ENCODE measurements around the gene CREBZF.
A peak's percentile ranks its signal among the peaks of the same experiment; 100 is the strongest.
"Not testable (repeated sequence)": the region's sequence is repeated elsewhere in the genome, so short reads cannot be mapped to it uniquely, and the experiment has no call there.

CREBZF gene

DNA sequence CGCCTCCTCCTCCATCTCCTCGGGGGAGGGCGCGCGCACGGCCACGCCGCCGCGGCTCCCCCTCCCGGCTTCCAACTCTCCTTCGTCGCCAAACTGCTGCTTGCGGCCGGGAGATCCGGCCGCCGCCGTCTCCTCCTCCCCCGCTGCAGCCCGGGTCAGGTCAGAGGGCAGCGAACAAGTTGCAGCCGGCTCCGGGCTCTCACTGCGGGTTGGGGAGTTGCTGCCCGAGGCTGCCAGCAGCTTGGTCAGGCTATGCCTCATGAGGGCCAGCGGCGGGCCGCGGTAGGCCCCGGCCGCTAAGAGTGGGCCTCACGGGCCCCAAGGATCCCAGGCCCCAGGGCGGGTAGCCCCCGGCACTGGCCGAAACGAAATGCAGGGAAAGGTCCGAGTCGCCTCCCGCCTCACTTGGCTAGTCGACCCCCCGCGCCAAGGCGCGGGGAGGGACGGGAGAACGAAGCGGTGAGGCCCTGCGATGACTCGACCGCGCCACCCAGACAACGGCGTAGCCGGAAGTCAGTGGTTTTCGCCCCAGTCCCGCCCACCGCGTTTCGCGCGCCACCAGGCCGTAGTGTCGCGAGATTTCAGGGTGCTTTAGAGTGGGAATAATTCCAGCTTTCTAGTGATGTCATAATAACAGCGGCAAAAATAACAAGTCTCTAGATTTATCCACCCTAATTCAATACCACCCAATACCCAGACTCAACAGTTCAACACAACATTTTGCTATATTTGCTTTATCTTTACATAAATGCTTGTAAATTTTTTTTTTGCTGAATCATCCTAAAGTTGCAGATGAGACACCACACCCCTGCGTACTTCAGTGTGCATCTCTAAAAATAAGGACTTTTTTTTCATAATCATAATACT is at the start of gene CREBZF:
Gene CREBZF (minus strand): TSS at position 515 of the 867 bp plus-strand sequence. CDS start 254 bp downstream, at position 261.
- DNase-seq = peak; percentile 85 to 94

DNA sequence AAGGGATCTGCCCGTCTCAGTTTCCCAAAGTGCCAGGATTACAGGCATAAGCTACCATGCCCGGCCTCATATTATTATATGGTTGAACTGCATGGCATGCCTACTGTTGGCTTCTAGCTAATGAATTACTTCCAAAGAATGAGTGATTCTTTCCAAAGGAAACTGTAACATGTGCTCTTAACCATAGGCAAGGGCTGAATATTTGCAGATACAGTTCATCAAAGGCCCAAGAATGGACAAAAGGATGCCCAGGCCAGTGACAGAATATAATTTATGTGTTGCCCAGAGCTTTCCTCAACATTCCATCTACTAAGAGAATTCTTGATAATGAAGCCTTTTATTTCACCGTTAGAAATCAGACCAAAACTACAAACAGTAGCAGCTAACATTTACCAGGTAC is 48.0 kb upstream of the CREBZF start:
- no peak for DNase-seq

- DNase-seq = no peak
Observed at GRCh38 chr11:85710917-85711316, 46.0 kb upstream of the CREBZF start.

GRCh38 chr11:85709941-85710702 is 45.2 kb upstream of the CREBZF start:
- DNase-seq = no peak

GRCh38 chr11:85705800-85706199 is 40.9 kb upstream of the CREBZF start:
- DNase-seq = no peak

- DNase-seq = no peak
Observed at GRCh38 chr11:85704967-85705366, 40.0 kb upstream of the CREBZF start.

DNA sequence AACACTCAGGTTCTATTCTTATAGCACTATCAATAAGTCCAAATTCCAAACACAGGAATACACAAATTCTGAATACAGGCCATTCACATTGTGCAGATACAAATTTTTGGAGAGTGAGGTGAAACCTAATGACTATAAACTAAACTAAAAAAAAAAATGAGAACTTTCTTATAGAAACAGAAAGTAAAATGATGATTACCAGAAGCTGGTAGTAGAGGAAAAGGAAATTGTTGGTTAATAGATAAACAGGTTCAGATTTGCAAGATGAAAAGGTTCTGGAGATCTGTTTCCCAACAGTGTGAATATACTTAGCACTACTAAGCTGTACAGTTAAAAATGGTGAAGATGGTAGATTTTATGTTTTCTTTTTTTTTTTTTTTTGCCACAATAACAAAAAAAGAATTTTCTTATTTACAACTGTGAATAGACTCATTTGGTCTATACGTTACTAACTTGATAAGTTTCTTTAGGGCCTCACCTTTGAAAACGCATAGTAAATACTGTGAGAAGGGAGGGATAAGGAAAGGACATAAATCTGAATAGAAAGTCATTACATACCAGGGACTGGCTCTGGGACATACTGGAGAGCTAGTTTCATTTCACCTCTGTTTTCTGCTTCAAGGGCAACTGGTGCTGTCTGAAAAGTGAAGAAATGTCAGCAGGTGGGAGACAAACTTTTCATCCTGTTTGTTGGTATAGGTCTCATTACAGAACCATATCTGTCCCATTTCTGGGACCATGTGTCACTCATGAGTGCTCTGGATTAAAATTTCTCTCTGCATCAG is 35.2 kb upstream of the CREBZF start:
- DNase-seq = peak in 1 of 2 donors; percentile 30

GRCh38 chr11:85698195-85698594 is 33.3 kb upstream of the CREBZF start:
- DNase-seq = no peak

DNA sequence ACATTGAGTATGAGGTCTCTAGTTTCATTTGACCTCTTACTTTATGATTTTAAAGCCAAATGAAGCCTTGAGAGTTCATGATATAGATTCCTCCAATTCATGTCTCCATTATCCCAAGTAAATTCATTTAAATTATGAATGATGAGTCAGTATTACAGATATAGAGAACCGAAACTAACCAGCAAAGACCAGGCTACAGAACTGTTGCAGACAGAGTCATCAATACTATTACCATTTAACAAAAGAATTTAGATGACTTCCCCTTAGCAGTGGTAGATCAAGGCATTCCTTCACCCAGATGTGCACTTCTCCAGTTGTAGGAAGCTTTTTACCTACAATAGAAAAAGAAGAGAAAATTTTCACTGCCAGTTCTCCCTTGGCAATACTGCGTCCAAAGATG is 32.8 kb upstream of the CREBZF start:
- no peak for DNase-seq

DNA sequence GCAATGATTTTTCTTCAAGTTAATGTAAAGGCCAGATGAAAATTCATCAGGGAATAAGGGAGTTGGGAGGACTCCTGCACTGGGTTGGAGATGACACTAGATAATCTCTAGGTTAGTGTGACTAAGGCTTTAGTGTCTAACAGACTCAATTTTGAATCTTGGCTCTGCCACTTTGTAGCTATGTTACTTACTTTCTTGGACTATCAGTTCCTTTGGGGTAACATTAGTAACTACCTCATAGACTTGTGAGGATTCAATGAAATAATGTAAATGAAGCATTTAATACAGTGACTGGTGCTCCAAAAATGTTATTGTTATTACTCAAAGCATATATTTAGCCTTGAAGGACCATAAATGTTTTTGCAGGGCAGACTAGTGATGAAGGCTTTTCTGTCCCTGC is 30.6 kb upstream of the CREBZF start:
- DNase-seq = no peak

DNA sequence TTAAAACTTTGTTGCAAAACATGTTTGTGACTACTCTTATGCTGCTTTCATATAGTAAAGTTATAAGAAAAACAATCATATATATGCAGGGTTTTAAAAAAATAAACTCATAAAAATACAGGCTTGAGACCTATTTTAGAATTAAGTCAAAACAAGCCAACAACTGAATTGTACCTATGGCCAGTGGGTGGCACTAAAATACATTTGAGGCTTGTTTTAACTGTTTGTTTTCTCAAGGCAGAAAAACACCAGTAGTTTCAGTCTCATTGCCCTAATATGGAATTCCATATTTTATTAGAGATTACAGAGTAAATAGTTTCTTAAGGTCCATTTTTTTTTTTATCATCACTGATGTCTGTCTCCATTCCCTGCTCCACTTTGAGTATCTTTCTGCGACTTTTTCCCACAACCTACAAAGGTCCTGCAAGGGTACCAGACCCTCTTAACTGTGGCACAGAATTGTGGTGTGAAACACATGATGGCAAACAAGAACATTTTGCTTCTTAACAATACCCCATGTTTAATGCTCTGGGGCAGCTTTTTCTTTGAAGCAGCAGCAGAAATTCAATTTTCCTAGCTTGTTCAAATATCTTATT is 29.6 kb upstream of the CREBZF start:
- DNase-seq = no peak

DNA sequence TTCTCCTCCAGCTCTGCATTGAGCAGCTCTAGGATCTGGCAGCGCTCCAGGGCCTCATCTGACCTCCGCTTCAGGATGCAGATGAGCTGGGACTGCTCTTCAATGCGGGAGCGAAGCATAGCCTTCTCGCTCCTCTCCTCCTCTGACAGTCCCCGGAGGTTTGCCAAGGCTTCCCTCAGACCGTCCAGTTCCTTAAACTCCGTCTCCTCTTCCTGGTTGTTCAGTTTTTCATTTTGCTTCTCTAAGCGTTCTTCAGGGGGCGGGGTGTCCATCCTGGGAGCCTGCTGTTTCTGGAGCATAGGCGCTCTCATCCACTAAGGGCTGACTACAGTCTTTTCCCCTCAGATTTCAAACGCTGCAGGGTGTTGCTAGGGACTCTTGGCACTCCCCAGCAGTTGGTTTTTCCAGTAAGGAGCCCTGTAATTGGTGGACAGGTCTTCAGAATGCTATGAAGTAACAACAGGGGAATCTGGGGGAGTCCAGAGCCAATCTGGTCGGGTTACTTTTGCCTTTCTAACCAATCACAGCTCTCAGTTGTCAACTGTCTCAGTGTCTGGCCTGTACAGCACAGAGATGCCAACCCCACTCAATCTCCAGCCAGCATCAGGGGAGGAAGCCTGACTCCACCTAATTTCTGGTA is 21.0 kb upstream of the CREBZF start, which contains the start of gene CCDC89:
Gene CCDC89 (minus strand): TSS at position 376 of the 640 bp plus-strand sequence. CDS start 65 bp downstream, at position 311.
- no peak for DNase-seq

- no peak for DNase-seq
Observed at GRCh38 chr11:85685125-85685819, 20.3 kb upstream of the CREBZF start.

DNA sequence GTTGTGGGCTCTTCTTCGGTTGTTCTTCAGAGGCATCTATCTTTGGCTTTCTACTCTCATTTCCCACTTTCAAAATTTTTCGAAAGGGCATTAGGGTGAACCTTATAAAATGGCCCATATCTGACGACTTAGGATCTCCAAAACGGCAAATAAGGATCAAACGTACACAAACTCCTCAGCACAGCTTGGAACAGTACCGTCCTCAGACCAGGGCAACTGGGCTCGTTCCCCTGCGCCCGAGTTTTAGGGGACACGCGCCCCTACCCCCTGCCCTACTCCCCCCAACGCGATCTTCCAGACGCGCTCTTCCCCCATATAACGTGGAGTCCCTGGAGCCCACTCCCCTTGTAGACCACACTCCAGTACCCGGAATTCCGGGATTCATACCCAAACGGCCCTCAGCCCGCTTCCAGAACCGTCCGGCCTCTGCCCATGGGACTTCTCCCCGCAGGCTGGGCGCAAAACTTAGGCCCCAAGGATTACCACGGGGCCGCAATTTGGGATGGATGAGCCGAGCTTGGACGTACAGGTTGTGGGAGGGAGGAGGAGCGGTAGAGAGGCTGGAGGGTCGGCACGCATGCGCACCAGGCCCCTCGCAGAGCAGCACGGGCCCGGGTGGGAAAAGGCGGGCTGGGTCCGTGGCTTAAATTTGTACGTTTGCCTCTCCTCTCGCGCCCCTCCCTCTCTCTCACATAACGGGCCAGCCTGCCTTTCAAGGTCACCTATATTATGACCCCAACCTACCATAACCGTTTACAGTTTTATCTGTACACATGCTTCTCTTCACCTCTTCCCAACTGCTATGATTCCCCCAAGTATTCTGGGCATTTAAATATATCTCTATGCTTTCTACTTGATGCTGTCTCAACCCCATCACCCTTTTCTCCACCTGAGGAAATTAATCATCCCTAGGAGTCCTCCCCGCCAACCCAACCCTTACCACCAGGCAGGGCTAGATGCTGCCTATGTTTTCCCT is 17.7 kb upstream of the CREBZF start:
- DNase-seq = peak; percentile 7 to 23

DNA sequence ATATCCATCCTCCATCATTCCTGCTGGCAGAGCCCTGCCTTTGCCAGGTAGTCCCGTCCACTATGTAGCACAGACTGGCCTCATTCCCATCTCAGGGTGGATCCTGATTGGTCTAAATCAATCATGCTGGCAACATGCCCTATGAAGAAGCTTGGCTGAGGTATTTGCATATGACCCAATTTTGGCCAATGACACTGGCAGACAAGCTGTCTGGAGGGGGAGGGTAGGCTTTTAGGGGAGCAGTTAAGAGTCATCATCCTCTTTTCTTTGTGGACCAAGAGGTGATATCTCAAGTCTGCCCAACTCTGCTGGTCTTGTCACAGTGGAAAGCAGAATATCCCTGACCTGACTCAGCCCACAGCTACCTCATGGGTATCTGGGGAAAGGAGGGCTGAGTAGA is 16.0 kb upstream of the CREBZF start:
- DNase-seq = no peak

DNA sequence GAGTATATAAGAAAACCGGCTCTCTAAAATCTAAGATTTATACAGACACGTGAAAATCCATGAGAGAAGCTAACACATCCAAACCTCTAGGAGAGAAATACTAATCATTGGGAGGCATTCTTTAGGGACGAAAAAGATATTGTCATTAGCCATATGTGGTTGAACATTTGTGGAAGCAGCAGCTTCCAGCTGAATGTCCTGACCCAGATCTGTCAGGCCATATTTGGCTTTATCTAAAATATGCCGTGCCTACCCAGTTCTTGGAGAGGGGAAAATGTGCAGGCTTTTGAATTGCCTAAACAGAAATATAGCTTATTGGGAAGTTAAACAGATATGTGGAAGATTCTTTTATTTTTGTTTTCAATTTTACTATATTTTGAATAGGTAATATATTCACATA is 14.6 kb upstream of the CREBZF start:
- no peak for DNase-seq

GRCh38 chr11:85673393-85673792 is 8.5 kb upstream of the CREBZF start:
- no peak for DNase-seq

GRCh38 chr11:85672105-85672902 is 7.4 kb upstream of the CREBZF start:
- no peak for DNase-seq

- not testable (repeated sequence) for DNase-seq
Observed at GRCh38 chr11:85670949-85671663, 6.2 kb upstream of the CREBZF start.
